SU-DHL-6 (cell line): Measurements from ENCODE around the gene PADI2.

Experiments
- H2AFZ ChIP-seq: fragments of 200-600 bp; sonication (generic); 2 replicates; pipeline ENCODE4 v1.6.1; 2014; ENCODE audit warnings: low read depth, mild to moderate bottlenecking, moderate library complexity, mixed read lengths, antibody characterized with exemption, low read length; ENCODE audit not compliant: severe bottlenecking
- H3F3A ChIP-seq: fragments of 200-600 bp; shearing (Covaris generic); 2 replicates; pipeline ENCODE4 v1.6.0; 2016; ENCODE audit warnings: antibody characterized with exemption, mild to moderate bottlenecking; ENCODE audit not compliant: insufficient read depth
- H3K27ac ChIP-seq: fragments of 200-600 bp; sonication (generic); 2 replicates; pipeline ENCODE4 v1.5.1; 2016; ENCODE audit warnings: low read depth, mild to moderate bottlenecking, low read length, moderate library complexity, mixed read lengths
- H3K27me3 ChIP-seq: fragments of 200-600 bp; sonication (generic), shearing (Covaris generic); 2 replicates; pipeline ENCODE4 v1.6.0; 2014; ENCODE audit warnings: mild to moderate bottlenecking, low read length
- H3K36me3 ChIP-seq: fragments of 200-600 bp; sonication (generic); 2 replicates; pipeline ENCODE4 v1.6.1; 2014; ENCODE audit warnings: mild to moderate bottlenecking, low read length, mixed read lengths
- H3K4me2 ChIP-seq: fragments of 300-600, 200-600 bp; shearing (Covaris generic), sonication (generic); 2 replicates; pipeline ENCODE4 v1.6.0; 2014; ENCODE audit warnings: low read length, low read depth, mild to moderate bottlenecking; ENCODE audit not compliant: poor library complexity, severe bottlenecking
- H3K4me3 ChIP-seq: fragments of 200-600 bp; sonication (generic); 2 replicates; pipeline ENCODE4 v1.5.1; 2014; ENCODE audit warnings: antibody characterized with exemption, low read length, mild to moderate bottlenecking, mixed read lengths; ENCODE audit not compliant: insufficient read depth, poor library complexity, severe bottlenecking
- H3K79me2 ChIP-seq: fragments of 200-600 bp; sonication (generic); 2 replicates; pipeline ENCODE4 v1.6.1; 2014; ENCODE audit warnings: mild to moderate bottlenecking, low read length, moderate library complexity; ENCODE audit not compliant: insufficient read depth
- H3K9ac ChIP-seq: fragments of 200-600 bp; sonication (generic); 2 replicates; pipeline ENCODE4 v1.7.0; 2014; ENCODE audit warnings: mild to moderate bottlenecking, low read length
- H3K9me2 ChIP-seq: fragments of 200-600 bp; sonication (generic); replicated peaks from 2 replicates; pipeline ENCODE4 v1.6.1; 2014; ENCODE audit warnings: low read length; ENCODE audit not compliant: insufficient read depth
- H3K9me3 ChIP-seq: fragments of 200-600 bp; sonication (generic); 2 replicates; pipeline ENCODE4 v1.6.1; 2014; ENCODE audit warnings: low read length, mixed read lengths; ENCODE audit not compliant: insufficient read depth
- H4K20me1 ChIP-seq: fragments of 200-600 bp; sonication (generic); 2 replicates; pipeline ENCODE4 v1.6.1; 2014; ENCODE audit warnings: low read depth, mild to moderate bottlenecking, antibody characterized with exemption, low read length, moderate library complexity, mixed read lengths
- EZH2phosphoT487 ChIP-seq: fragments of 200-600 bp; sonication (generic), shearing (Covaris generic); conservative IDR thresholded peaks from 2 replicates; pipeline ENCODE4 v1.6.1; 2018; ENCODE audit warnings: mild to moderate bottlenecking, antibody characterized with exemption, low read length, moderate library complexity, mixed read lengths
- TF ChIP-seq, protein P1 (sequence below): fragments of 200-600 bp; sonication (generic); IDR thresholded peaks from one replicate; pipeline ENCODE4 v1.5.1; 2017; ENCODE audit warnings: antibody characterized with exemption, mild to moderate bottlenecking, low read length, moderate library complexity; ENCODE audit not compliant: insufficient read depth, poor library complexity, severe bottlenecking

PADI2 gene

GRCh38 chr1:17093822-17094393 is 25.3 kb downstream of the PADI2 start:
- Histone ChIP-seq H3K27me3 (no peaks in the 10 kb centered on the region), H3K9ac (no peak overlapping the region), H3K27ac (no peak overlapping the region), H3F3A (no peaks in the 10 kb centered on the region), H4K20me1 (no peaks in the 10 kb centered on the region), H2AFZ (no peak overlapping the region), H3K36me3 (no peaks in the 10 kb centered on the region), H3K9me2 (no peaks in the 10 kb centered on the region), H3K9me3 (no peaks in the 10 kb centered on the region), H3K4me2 (no peak overlapping the region), H3K79me2 (no peaks in the 10 kb centered on the region), H3K4me3 (no peak overlapping the region)
- no peak for TF ChIP-seq EZH2phosphoT487
- TF ChIP-seq, protein P1, sequence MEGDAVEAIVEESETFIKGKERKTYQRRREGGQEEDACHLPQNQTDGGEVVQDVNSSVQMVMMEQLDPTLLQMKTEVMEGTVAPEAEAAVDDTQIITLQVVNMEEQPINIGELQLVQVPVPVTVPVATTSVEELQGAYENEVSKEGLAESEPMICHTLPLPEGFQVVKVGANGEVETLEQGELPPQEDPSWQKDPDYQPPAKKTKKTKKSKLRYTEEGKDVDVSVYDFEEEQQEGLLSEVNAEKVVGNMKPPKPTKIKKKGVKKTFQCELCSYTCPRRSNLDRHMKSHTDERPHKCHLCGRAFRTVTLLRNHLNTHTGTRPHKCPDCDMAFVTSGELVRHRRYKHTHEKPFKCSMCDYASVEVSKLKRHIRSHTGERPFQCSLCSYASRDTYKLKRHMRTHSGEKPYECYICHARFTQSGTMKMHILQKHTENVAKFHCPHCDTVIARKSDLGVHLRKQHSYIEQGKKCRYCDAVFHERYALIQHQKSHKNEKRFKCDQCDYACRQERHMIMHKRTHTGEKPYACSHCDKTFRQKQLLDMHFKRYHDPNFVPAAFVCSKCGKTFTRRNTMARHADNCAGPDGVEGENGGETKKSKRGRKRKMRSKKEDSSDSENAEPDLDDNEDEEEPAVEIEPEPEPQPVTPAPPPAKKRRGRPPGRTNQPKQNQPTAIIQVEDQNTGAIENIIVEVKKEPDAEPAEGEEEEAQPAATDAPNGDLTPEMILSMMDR: no peak

- no peaks in the 10 kb centered on the region for H3K36me3 ChIP-seq
- H3K4me2 ChIP-seq: no peak overlapping the region
- H3K9ac ChIP-seq: no peak overlapping the region
- no peak overlapping the region for H3K4me3 ChIP-seq
- H3K9me3 ChIP-seq: no peaks in the 10 kb centered on the region
- no peaks in the 10 kb centered on the region for H3K27me3 ChIP-seq
- no peak for TF ChIP-seq EZH2phosphoT487
- TF ChIP-seq, protein P1: no peak
- no peaks in the 10 kb centered on the region for H3K9me2 ChIP-seq
- no peak overlapping the region for H2AFZ ChIP-seq
- no peaks in the 10 kb centered on the region for H3K79me2 ChIP-seq
- no peaks in the 10 kb centered on the region for H4K20me1 ChIP-seq
- H3F3A ChIP-seq: no peaks in the 10 kb centered on the region
- no peak overlapping the region for H3K27ac ChIP-seq
Measured at GRCh38 chr1:17091252-17091651, 28.0 kb downstream of the PADI2 start.

DNA sequence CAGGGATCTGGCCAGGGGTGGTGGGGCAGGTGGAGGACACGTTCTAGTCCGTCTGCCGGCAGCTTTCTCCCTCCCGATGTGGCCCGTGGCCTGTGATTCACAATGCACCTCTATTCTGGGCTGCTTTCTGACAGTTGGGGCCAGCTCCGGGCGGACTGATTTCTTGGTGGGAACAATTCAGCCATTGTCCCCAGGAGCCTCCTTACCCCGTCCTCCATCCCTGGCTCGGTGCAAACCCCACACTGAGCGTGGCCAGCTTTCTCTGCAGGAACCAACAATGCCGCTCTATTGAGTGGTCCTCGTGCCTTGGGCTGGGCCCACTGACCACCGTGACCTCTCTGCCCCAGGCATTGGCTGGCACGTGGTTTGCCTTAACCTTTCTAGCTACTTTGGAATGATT is 29.7 kb downstream of the PADI2 start:
- no peaks in the 10 kb centered on the region for H3K36me3 ChIP-seq
- H3K4me2 ChIP-seq: no peak overlapping the region
- H3K27me3 ChIP-seq: no peaks in the 10 kb centered on the region
- TF ChIP-seq, protein P1: no peak
- no peak for TF ChIP-seq EZH2phosphoT487
- no peak overlapping the region for H3K27ac ChIP-seq
- H3K9me2 ChIP-seq: no peaks in the 10 kb centered on the region
- no peak overlapping the region for H3K9ac ChIP-seq
- no peaks in the 10 kb centered on the region for H4K20me1 ChIP-seq
- H3K79me2 ChIP-seq: no peaks in the 10 kb centered on the region
- H3F3A ChIP-seq: no peaks in the 10 kb centered on the region
- H3K4me3 ChIP-seq: no peak overlapping the region
- no peaks in the 10 kb centered on the region for H3K9me3 ChIP-seq
- H2AFZ ChIP-seq: no peak overlapping the region
